Mammary epithelial cell (primary cell): ENCODE data around the gene DMD.

Source experiments
- EZH2 ChIP-seq: IDR thresholded peaks from 2 replicates; pipeline ENCODE4 v1.6.1; 2012; ENCODE audit warnings: low read length, inconsistent platforms, borderline replicate concordance
- TF ChIP-seq, protein P1 (sequence below), 2 donors: IDR thresholded peaks in 1 of 2; conservative IDR thresholded peaks in 1 of 2; 2 replicates each; pipeline ENCODE4 v1.5.1; 2011 to 2012; ENCODE audit warnings: inconsistent platforms in 2 of 2, low read length in 2 of 2, mild to moderate bottlenecking in 2 of 2, control low read depth in 1 of 2, low read depth in 1 of 2; ENCODE audit not compliant: insufficient read depth in 1 of 2; ENCODE audit errors: extremely low read depth in 1 of 2

DNA sequence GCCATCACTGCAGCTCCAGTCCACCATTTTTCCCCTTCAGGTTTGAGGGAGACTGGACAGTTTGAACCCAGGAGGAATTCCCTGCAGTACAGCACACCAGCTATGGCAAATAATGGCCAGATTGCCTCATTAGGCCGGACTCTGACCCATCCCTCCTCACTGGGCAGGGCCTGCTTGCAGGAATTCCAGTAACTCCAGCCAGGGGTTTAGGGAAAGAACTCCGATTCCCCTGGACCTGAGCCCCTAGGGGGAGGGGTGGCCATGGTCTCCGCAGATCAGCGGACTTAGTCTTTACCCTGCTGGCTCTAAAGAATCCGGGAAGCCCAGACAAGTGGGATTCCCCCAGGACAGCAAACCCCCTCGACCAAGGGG is 342.8 kb downstream of the DMD start:
- TF ChIP-seq, protein P1, sequence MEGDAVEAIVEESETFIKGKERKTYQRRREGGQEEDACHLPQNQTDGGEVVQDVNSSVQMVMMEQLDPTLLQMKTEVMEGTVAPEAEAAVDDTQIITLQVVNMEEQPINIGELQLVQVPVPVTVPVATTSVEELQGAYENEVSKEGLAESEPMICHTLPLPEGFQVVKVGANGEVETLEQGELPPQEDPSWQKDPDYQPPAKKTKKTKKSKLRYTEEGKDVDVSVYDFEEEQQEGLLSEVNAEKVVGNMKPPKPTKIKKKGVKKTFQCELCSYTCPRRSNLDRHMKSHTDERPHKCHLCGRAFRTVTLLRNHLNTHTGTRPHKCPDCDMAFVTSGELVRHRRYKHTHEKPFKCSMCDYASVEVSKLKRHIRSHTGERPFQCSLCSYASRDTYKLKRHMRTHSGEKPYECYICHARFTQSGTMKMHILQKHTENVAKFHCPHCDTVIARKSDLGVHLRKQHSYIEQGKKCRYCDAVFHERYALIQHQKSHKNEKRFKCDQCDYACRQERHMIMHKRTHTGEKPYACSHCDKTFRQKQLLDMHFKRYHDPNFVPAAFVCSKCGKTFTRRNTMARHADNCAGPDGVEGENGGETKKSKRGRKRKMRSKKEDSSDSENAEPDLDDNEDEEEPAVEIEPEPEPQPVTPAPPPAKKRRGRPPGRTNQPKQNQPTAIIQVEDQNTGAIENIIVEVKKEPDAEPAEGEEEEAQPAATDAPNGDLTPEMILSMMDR (conservative IDR thresholded peaks at IDR 0.05 in 1 of 2, IDR thresholded peaks at IDR 0.05 in 1 of 2; ENCODE audit: extremely low read depth in 1 of 2, insufficient read depth in 1 of 2, low read depth in 1 of 2, low read length in 2 of 2) = no peak
- TF ChIP-seq EZH2 = no peak
